Eye (tissue), 1 donor: ENCODE measurements around the gene TTC6.

Source experiments
- DNase-seq: peaks from one replicate; pipeline ENCODE4 v3.0.0-alpha.2; 2015

The TTC6 gene

GRCh38 chr14:37586797-37587130, 8.7 kb upstream of the TTC6 start:
- DNase-seq: no peak

- peak; percentile 79 for DNase-seq
These were observed 8.2 kb upstream of the TTC6 start for GRCh38 chr14:37587131-37587803.

GRCh38 chr14:37587881-37588666, 7.4 kb upstream of the TTC6 start:
- no peak for DNase-seq

- no peak for DNase-seq
These were observed 6.8 kb upstream of the TTC6 start for GRCh38 chr14:37588667-37588955.

- DNase-seq: peak; percentile 79
These were observed 6.3 kb upstream of the TTC6 start for GRCh38 chr14:37588956-37589714.

- DNase-seq: peak; percentile 49
These were observed 5.6 kb upstream of the TTC6 start for GRCh38 chr14:37589715-37590427.

- DNase-seq: peak; percentile 53
These were observed 4.8 kb upstream of the TTC6 start for GRCh38 chr14:37590428-37591139.

- DNase-seq: peak; percentile 54
These were observed 4.0 kb upstream of the TTC6 start for GRCh38 chr14:37591311-37591940.

- DNase-seq: peak; percentile 61
These were observed 3.4 kb upstream of the TTC6 start for GRCh38 chr14:37591941-37592481.

- DNase-seq: peak; percentile 52
These were observed 2.7 kb upstream of the TTC6 start for GRCh38 chr14:37592482-37593408.

GRCh38 chr14:37593511-37594237, 1.8 kb upstream of the TTC6 start:
- DNase-seq: peak; percentile 57

GRCh38 chr14:37594238-37594970, 1.0 kb upstream of the TTC6 start:
- DNase-seq: peak; percentile 96

- DNase-seq: peak; percentile 68
These were observed 586 bp downstream of the TTC6 start for GRCh38 chr14:37595809-37596621.

GRCh38 chr14:37596790-37597472, 1.5 kb downstream of the TTC6 start:
- DNase-seq: peak; percentile 51

- DNase-seq: no peak
These were observed 2.1 kb downstream of the TTC6 start for GRCh38 chr14:37597538-37597913.

GRCh38 chr14:37597914-37598746, 2.7 kb downstream of the TTC6 start:
- DNase-seq: peak; percentile 67
